Esophagus muscularis mucosa (tissue), 3 donors: Measurements from ENCODE around the gene SPINT1.

ENCODE experiments used
- POLR2A ChIP-seq: fragments of 450-650 bp; IDR thresholded peaks from one replicate; pipeline ENCODE4 v1.6.1; 2017; ENCODE audit warnings: antibody characterized with exemption, moderate library complexity, mild to moderate bottlenecking, low read depth
- POLR2AphosphoS5 ChIP-seq, 2 donors: sonication (generic); formaldehyde crosslinking; IDR thresholded peaks; one replicate each; pipeline ENCODE4 v1.6.1; 2017; ENCODE audit warnings: antibody characterized with exemption in 2 of 2
- TF ChIP-seq, protein P1 (sequence below), 3 experiments: fragments of 200-600 bp in 2 of 3; fragments of 450-650 bp in 1 of 3; sonication (generic) in 2 of 3; IDR thresholded peaks; one replicate each; pipeline ENCODE4 v1.5.1; 2017 to 2019; ENCODE audit warnings: antibody characterized with exemption in 3 of 3, mild to moderate bottlenecking in 2 of 3, moderate library complexity in 1 of 3

DNA sequence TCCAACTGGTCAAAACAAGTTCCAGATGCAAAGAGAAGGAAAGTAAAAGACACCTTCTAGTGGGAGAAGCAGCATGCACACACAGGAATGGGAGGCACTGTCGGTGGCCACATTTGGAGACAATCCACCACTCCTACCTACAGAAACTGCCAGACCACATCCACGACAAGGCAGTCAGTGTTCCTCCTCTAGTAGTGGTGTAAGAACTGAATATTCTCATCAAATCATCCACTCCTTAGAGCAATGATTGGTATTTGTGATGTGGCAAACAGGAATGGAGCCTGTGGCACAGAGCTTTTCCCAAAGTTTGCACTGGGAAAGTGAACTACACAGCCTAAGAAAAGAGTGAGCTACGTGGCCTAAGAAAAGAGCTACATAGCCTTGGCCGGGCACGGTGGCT, 5.1 kb upstream of the SPINT1 start:
- TF ChIP-seq, protein P1, sequence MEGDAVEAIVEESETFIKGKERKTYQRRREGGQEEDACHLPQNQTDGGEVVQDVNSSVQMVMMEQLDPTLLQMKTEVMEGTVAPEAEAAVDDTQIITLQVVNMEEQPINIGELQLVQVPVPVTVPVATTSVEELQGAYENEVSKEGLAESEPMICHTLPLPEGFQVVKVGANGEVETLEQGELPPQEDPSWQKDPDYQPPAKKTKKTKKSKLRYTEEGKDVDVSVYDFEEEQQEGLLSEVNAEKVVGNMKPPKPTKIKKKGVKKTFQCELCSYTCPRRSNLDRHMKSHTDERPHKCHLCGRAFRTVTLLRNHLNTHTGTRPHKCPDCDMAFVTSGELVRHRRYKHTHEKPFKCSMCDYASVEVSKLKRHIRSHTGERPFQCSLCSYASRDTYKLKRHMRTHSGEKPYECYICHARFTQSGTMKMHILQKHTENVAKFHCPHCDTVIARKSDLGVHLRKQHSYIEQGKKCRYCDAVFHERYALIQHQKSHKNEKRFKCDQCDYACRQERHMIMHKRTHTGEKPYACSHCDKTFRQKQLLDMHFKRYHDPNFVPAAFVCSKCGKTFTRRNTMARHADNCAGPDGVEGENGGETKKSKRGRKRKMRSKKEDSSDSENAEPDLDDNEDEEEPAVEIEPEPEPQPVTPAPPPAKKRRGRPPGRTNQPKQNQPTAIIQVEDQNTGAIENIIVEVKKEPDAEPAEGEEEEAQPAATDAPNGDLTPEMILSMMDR (IDR thresholded peaks at IDR 0.05), result no peak
- TF ChIP-seq POLR2AphosphoS5 (IDR thresholded peaks at IDR 0.05) (no peak), POLR2A (no peak)
